ENCODE measurements around the gene SCN4B. TPM values are rescaled to one million over a fixed set of nuclear protein-coding genes. Genes with fewer than 3 reads are reported as not detected.
"Not testable (repeated sequence)": the region's sequence is repeated elsewhere in the genome, so short reads cannot be mapped to it uniquely, and the experiment has no call there.

SCN4B gene
- total RNA-seq, 1 experiment from 2014 or later: 0.33 TPM

GRCh38 chr11:118193910-118194566 is 41.4 kb upstream of the SCN4B start:
- ATAC-seq (no peak), DNase-seq (ENCODE audit: low read depth, low spot score) (no peak)
- in situ Hi-C loops (cut with HindIII; ENCODE audit: low pct_unique_long_range_greater_than_20kb, low sequenced_read_pairs): no loop called here
- ChIA-PET CTCF (no interaction called here), POLR2A (interaction anchor here (0.6 kb wide), 1 partner anchor 15 kb away, joined by 3 read pairs; no protein-coding TSS in a partner anchor)
- no TSS peak for BruUV-seq (replicated peaks)
- H3K27ac ChIP-seq (ENCODE audit: low read length): no peak overlapping the region
- intact Hi-C loops (cut with micrococcal nuclease; ENCODE audit: unreplicated experiment): loop anchor here (10.0 kb wide), 1 partner anchor 291 kb away; no protein-coding TSS in a partner anchor
- H3K36me3 ChIP-seq (ENCODE audit: control insufficient read depth, insufficient read depth, low read length): no peaks in the 10 kb centered on the region
- no peak overlapping the region for H3K4me3 ChIP-seq (ENCODE audit: low read depth in 2 of 2, low read length in 2 of 2)
- 0 out of 2 replicates have a peak, but pooled peaks cover 3% of the 10 kb centered on the region for H3K4me1 ChIP-seq (ENCODE audit: control insufficient read depth, insufficient read depth, low read length)
- no peak for TF ChIP-seq TCF7L2 (IDR thresholded peaks at IDR 0.05; ENCODE audit: low read depth, low read length)
- TF ChIP-seq REST (IDR thresholded peaks at IDR 0.05; ENCODE audit: insufficient read depth in 1 of 2, low read depth in 2 of 2, low read length in 1 of 2): no peak
- no peak for TF ChIP-seq CTCF (IDR thresholded peaks at IDR 0.05)
- no peak for TF ChIP-seq SIN3A (IDR thresholded peaks at IDR 0.05; ENCODE audit: borderline replicate concordance, insufficient read depth, low read depth, low read length)
- TF ChIP-seq POLR2AphosphoS5 (IDR thresholded peaks at IDR 0.05; ENCODE audit: low read depth, low read length): no peak
- no peaks in the 10 kb centered on the region for H3K9me3 ChIP-seq (ENCODE audit: control insufficient read depth, insufficient read depth, low read depth, low read length)
- 0 out of 2 replicates have a peak, but pooled peaks cover 3% of the 10 kb centered on the region for H3K27me3 ChIP-seq (ENCODE audit: control insufficient read depth, insufficient read depth, low read length)

- ATAC-seq; H3K9me3 ChIP-seq (ENCODE audit: control insufficient read depth, insufficient read depth, low read depth, low read length); POLR2A ChIA-PET; in situ Hi-C loops (cut with HindIII; ENCODE audit: low pct_unique_long_range_greater_than_20kb, low sequenced_read_pairs); H3K27ac ChIP-seq (ENCODE audit: low read length); H3K36me3 ChIP-seq (ENCODE audit: control insufficient read depth, insufficient read depth, low read length); H3K4me1 ChIP-seq (ENCODE audit: control insufficient read depth, insufficient read depth, low read length); BruUV-seq (replicated peaks); DNase-seq (ENCODE audit: low read depth, low spot score); H3K4me3 ChIP-seq (ENCODE audit: low read depth in 2 of 2, low read length in 2 of 2); H3K27me3 ChIP-seq (ENCODE audit: control insufficient read depth, insufficient read depth, low read length); CTCF ChIA-PET: not testable (repeated sequence)
- intact Hi-C loops (cut with micrococcal nuclease; ENCODE audit: unreplicated experiment): loop anchor here (10.0 kb wide), 1 partner anchor 292 kb away; no protein-coding TSS in a partner anchor
Observed at GRCh38 chr11:118192817-118193216, 40.2 kb upstream of the SCN4B start.

GRCh38 chr11:118190942-118191506 is 38.4 kb upstream of the SCN4B start:
- H3K4me1 ChIP-seq (ENCODE audit: control insufficient read depth, insufficient read depth, low read length); H3K9me3 ChIP-seq (ENCODE audit: control insufficient read depth, insufficient read depth, low read depth, low read length); H3K27me3 ChIP-seq (ENCODE audit: control insufficient read depth, insufficient read depth, low read length); CTCF ChIA-PET; H3K36me3 ChIP-seq (ENCODE audit: control insufficient read depth, insufficient read depth, low read length); in situ Hi-C loops (cut with HindIII; ENCODE audit: low pct_unique_long_range_greater_than_20kb, low sequenced_read_pairs); DNase-seq (ENCODE audit: low read depth, low spot score); POLR2A ChIA-PET; H3K4me3 ChIP-seq (ENCODE audit: low read depth in 2 of 2, low read length in 2 of 2); H3K27ac ChIP-seq (ENCODE audit: low read length); ATAC-seq; BruUV-seq (replicated peaks): not testable (repeated sequence)
- intact Hi-C loops (cut with micrococcal nuclease; ENCODE audit: unreplicated experiment): loop anchor here (10.0 kb wide), 1 partner anchor 294 kb away; no protein-coding TSS in a partner anchor
